ENCODE measurements around the gene PEMT. TPM values are rescaled to one million over a fixed set of nuclear protein-coding genes. Genes with fewer than 3 reads are reported as not detected.

The PEMT gene
- total and polyA plus RNA-seq, 4 donors = 18.7 to 59.1 (median 34.4) TPM

DNA sequence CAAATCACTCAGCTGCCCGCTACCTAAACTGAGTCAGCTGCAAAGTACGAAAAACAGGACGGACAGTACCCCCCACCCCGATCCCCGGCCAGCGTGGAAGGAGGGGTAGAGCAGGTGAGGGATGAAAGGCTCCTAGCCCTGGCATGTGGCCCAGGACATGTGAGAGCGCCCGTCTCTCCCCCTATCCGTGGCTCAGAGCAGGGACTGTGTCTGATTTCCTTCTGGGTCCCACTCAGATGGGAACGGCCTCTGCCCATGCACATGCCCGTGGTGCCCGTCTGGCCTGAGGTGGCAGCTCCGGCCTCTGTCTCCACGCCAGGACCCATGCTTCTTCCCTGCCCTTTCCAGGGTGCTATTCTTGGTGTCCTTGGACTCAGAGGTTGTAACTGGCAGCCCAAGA is 65.1 kb downstream of the PEMT start:
- H3K9me3 ChIP-seq (ENCODE audit: control insufficient read depth in 4 of 4, insufficient read depth in 3 of 4, low read length in 3 of 4) = no peaks in the 10 kb centered on the region
- TF ChIP-seq, protein P1, sequence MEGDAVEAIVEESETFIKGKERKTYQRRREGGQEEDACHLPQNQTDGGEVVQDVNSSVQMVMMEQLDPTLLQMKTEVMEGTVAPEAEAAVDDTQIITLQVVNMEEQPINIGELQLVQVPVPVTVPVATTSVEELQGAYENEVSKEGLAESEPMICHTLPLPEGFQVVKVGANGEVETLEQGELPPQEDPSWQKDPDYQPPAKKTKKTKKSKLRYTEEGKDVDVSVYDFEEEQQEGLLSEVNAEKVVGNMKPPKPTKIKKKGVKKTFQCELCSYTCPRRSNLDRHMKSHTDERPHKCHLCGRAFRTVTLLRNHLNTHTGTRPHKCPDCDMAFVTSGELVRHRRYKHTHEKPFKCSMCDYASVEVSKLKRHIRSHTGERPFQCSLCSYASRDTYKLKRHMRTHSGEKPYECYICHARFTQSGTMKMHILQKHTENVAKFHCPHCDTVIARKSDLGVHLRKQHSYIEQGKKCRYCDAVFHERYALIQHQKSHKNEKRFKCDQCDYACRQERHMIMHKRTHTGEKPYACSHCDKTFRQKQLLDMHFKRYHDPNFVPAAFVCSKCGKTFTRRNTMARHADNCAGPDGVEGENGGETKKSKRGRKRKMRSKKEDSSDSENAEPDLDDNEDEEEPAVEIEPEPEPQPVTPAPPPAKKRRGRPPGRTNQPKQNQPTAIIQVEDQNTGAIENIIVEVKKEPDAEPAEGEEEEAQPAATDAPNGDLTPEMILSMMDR (IDR thresholded peaks at IDR 0.05; ENCODE audit: control extremely low read depth, extremely low read depth) = no peak
- peak overlapping the region in 1 of 2 donors; percentile 3 for H3K9ac ChIP-seq (ENCODE audit: insufficient read depth in 1 of 2, low read length in 2 of 2)
- 71 to 82% methylated on average over 14 of the region's 14 CpGs for WGBS, 2 donors
- no peaks in the 10 kb centered on the region for H3K27me3 ChIP-seq (ENCODE audit: control insufficient read depth in 3 of 3, insufficient read depth in 3 of 3, low read length in 2 of 3)
- DNase-seq = peak in 1 of 3 donors; percentile 36
- no peaks in the 10 kb centered on the region for H3K36me3 ChIP-seq (ENCODE audit: control insufficient read depth in 4 of 4, insufficient read depth in 4 of 4, low read length in 4 of 4)
- H3K27ac ChIP-seq (ENCODE audit: low read depth in 1 of 2, low read length in 1 of 2) = peak overlapping the region in 1 of 2 donors; percentile 54
- ATAC-seq (ENCODE audit: insufficient read depth, low FRiP score) = no peak
- no peak overlapping the region for H3K4me3 ChIP-seq
- peaks cover 0 to 25% (median 7%) of the 10 kb centered on the region in 5 donors for H3K4me1 ChIP-seq (ENCODE audit: control insufficient read depth in 5 of 5, insufficient read depth in 5 of 5, low read length in 5 of 5)

GRCh38 chr17:17525956-17526355 is 65.6 kb downstream of the PEMT start:
- H3K27me3 ChIP-seq (ENCODE audit: control insufficient read depth in 3 of 3, insufficient read depth in 3 of 3, low read length in 2 of 3) = no peaks in the 10 kb centered on the region
- no peak overlapping the region for H3K4me3 ChIP-seq
- H3K4me1 ChIP-seq (ENCODE audit: control insufficient read depth in 5 of 5, insufficient read depth in 5 of 5, low read length in 5 of 5) = peaks cover 0 to 25% (median 7%) of the 10 kb centered on the region in 5 donors
- H3K9ac ChIP-seq (ENCODE audit: insufficient read depth in 1 of 2, low read length in 2 of 2) = no peak overlapping the region
- WGBS, 2 donors = 76 to 88% methylated on average over 6 of the region's 6 CpGs
- peak overlapping the region in 1 of 2 donors; percentile 54 for H3K27ac ChIP-seq (ENCODE audit: low read depth in 1 of 2, low read length in 1 of 2)
- TF ChIP-seq, protein P1 (IDR thresholded peaks at IDR 0.05; ENCODE audit: control extremely low read depth, extremely low read depth) = no peak
- H3K36me3 ChIP-seq (ENCODE audit: control insufficient read depth in 4 of 4, insufficient read depth in 4 of 4, low read length in 4 of 4) = no peaks in the 10 kb centered on the region
- H3K9me3 ChIP-seq (ENCODE audit: control insufficient read depth in 4 of 4, insufficient read depth in 3 of 4, low read length in 3 of 4) = no peaks in the 10 kb centered on the region
- DNase-seq (no peak), ATAC-seq (ENCODE audit: insufficient read depth, low FRiP score) (no peak)

DNA sequence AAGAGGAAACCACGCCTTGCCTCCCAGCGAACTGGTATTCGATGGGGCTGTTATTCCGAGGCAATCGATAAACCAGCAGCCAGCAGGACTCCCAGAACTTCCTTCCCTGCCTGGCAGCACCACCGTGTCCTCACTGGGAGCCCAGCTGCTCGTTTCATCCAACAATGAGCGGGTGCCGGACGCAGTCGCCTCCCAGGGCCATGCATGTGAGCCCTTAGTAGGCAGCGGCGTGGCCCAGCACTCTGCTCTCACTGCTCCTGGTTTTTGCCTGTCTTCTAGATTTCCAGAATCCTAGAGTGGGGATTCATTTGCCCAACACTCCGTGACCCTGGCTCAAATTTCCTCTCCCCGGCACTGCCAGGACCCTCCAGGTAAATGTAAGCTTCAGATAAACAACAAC is 66.2 kb downstream of the PEMT start:
- TF ChIP-seq, protein P1 (IDR thresholded peaks at IDR 0.05; ENCODE audit: control extremely low read depth, extremely low read depth) = no peak
- no peak for ATAC-seq (ENCODE audit: insufficient read depth, low FRiP score)
- DNase-seq = no peak
- peaks cover 0 to 25% (median 7%) of the 10 kb centered on the region in 5 donors for H3K4me1 ChIP-seq (ENCODE audit: control insufficient read depth in 5 of 5, insufficient read depth in 5 of 5, low read length in 5 of 5)
- H3K9me3 ChIP-seq (ENCODE audit: control insufficient read depth in 4 of 4, insufficient read depth in 3 of 4, low read length in 3 of 4) = no peaks in the 10 kb centered on the region
- peak overlapping the region in 1 of 2 donors; percentile 7 for H3K27ac ChIP-seq (ENCODE audit: low read depth in 1 of 2, low read length in 1 of 2)
- no peak overlapping the region for H3K4me3 ChIP-seq
- 71 to 72% methylated on average over 15 of the region's 15 CpGs for WGBS, 2 donors
- H3K36me3 ChIP-seq (ENCODE audit: control insufficient read depth in 4 of 4, insufficient read depth in 4 of 4, low read length in 4 of 4) = peaks cover 0 to 4% (median 0%) of the 10 kb centered on the region in 4 donors
- H3K27me3 ChIP-seq (ENCODE audit: control insufficient read depth in 3 of 3, insufficient read depth in 3 of 3, low read length in 2 of 3) = no peaks in the 10 kb centered on the region
- H3K9ac ChIP-seq (ENCODE audit: insufficient read depth in 1 of 2, low read length in 2 of 2) = no peak overlapping the region

Data from lung (tissue), 12 donors.